Mesendoderm (in vitro differentiated cells): ENCODE measurements around the gene BLZF1. TPM values are rescaled to one million over a fixed set of nuclear protein-coding genes. Genes with fewer than 3 reads are reported as not detected.
A peak's percentile ranks its signal among the peaks of the same experiment; 100 is the strongest.

Experiments used
- DNase-seq: peaks from one replicate; pipeline ENCODE4 v3.0.0; 2013
- H2AK5ac ChIP-seq: 2 replicates; pipeline ENCODE4 v1.6.1; 2013; ENCODE audit warnings: low read length, inconsistent platforms
- H2BK120ac ChIP-seq: 2 replicates; pipeline ENCODE4 v1.6.1; 2013; ENCODE audit warnings: low read depth, mild to moderate bottlenecking, low read length, moderate library complexity, mixed read lengths
- H2BK15ac ChIP-seq: replicated peaks from 2 replicates; pipeline ENCODE4 v1.6.1; 2013; ENCODE audit warnings: low read depth, mild to moderate bottlenecking, moderate library complexity
- H2BK5ac ChIP-seq: 2 replicates; pipeline ENCODE4 v1.6.1; 2013; ENCODE audit warnings: low read length, inconsistent platforms
- H3K18ac ChIP-seq: 2 replicates; pipeline ENCODE4 v1.6.1; 2013; ENCODE audit warnings: mild to moderate bottlenecking, low read length, mixed read lengths
- H3K23ac ChIP-seq: one replicate; pipeline ENCODE4 v1.6.1; 2013; ENCODE audit warnings: low read length
- H3K27ac ChIP-seq: 2 replicates; pipeline ENCODE4 v1.5.1; 2013; ENCODE audit warnings: low read depth, mild to moderate bottlenecking, inconsistent platforms, low read length, moderate library complexity
- H3K27me3 ChIP-seq: 2 replicates; pipeline ENCODE4 v1.6.1; 2013; ENCODE audit warnings: low read length, control low read depth, mild to moderate bottlenecking, inconsistent platforms; ENCODE audit not compliant: insufficient read depth, poor library complexity
- H3K36me3 ChIP-seq: 2 replicates; pipeline ENCODE4 v1.6.1; 2013; ENCODE audit warnings: low read length, inconsistent platforms; ENCODE audit not compliant: control insufficient read depth, insufficient read depth
- H3K4ac ChIP-seq: one replicate; pipeline ENCODE4 v1.6.1; 2013; ENCODE audit warnings: low read depth, mild to moderate bottlenecking, low read length, moderate library complexity
- H3K4me1 ChIP-seq: 2 replicates; pipeline ENCODE4 v1.6.1; 2013; ENCODE audit warnings: low read depth, low read length, inconsistent platforms; ENCODE audit not compliant: control insufficient read depth
- H3K4me2 ChIP-seq: 2 replicates; pipeline ENCODE4 v1.6.1; 2013; ENCODE audit warnings: low read length
- H3K4me3 ChIP-seq: 2 replicates; pipeline ENCODE4 v1.5.1; 2013; ENCODE audit warnings: mild to moderate bottlenecking, low read length
- H3K56ac ChIP-seq: one replicate; pipeline ENCODE4 v1.6.1; 2013; ENCODE audit warnings: low read length
- H3K79me1 ChIP-seq: 2 replicates; pipeline ENCODE4 v1.6.1; 2013; ENCODE audit warnings: low read length, inconsistent platforms
- H3K79me2 ChIP-seq: 2 replicates; pipeline ENCODE4 v1.6.1; 2013; ENCODE audit warnings: mild to moderate bottlenecking, low read length; ENCODE audit not compliant: control insufficient read depth, insufficient read depth
- H3K9ac ChIP-seq: 2 replicates; pipeline ENCODE4 v1.6.1; 2013; ENCODE audit warnings: low read length, inconsistent platforms
- H4K5ac ChIP-seq: one replicate; pipeline ENCODE4 v1.6.1; 2013; ENCODE audit warnings: low read length
- H4K8ac ChIP-seq: one replicate; pipeline ENCODE4 v1.6.1; 2013; ENCODE audit warnings: low read depth, mild to moderate bottlenecking, control low read depth, low read length, moderate library complexity
- WGBS: extraction: QIAGEN DNeasy Blood & Tissue Kit; methylation state at CpG from one replicate; pipeline ENCODE4 v1.1.7; 2013; ENCODE audit warnings: low lambda C conversion rate, missing lambda C conversion rate; ENCODE audit not compliant: insufficient coverage; ENCODE audit errors: extremely low coverage; 5-methylcytosine and 5-hydroxymethylcytosine counted together
- polyA plus RNA-seq, 2 experiments: library from polyadenylated mRNA; stranded (reverse); fragments of 200-250 nt; gene quantifications; one replicate each; pipeline ENCODE4 v1.2.3, GENCODE V29; 2013

BLZF1 gene
- polyA plus RNA-seq (2013, experiment 1 of 2) = 9.0 TPM
- polyA plus RNA-seq (2013, experiment 2 of 2) = 9.0 TPM

GRCh38 chr1:169367686-169368405 lies at the start of gene BLZF1, which contains the start of gene NME7:
BLZF1 (plus strand) TSS chr1:169368195; CDS start chr1:169369523, 1,328 bp downstream.
NME7 (minus strand) TSS chr1:169367797; CDS start chr1:169367710, 87 bp downstream.
- no CpG with 5 or more reads among the region's 37 CpGs for WGBS
- Histone ChIP-seq H3K4me3 (peak within 1 kb of the TSS; percentile 90), H3K18ac (no peak within 1 kb of the TSS), H3K27me3 (no peaks in the 10 kb centered on the region), H3K56ac (peak within 1 kb of the TSS; percentile 91), H2BK15ac (no peak within 1 kb of the TSS), H3K23ac (no peak within 1 kb of the TSS), H4K8ac (no peak within 1 kb of the TSS), H4K5ac (no peak within 1 kb of the TSS), H3K36me3 (no peaks in the 10 kb centered on the region), H3K79me1 (peaks cover 4% of the 10 kb centered on the region), H3K4ac (no peak within 1 kb of the TSS), H2BK120ac (no peak within 1 kb of the TSS), H2AK5ac (no peak within 1 kb of the TSS), H3K79me2 (peaks cover 2% of the 10 kb centered on the region), H3K9ac (peak within 1 kb of the TSS; percentile 84), H3K4me1 (no peaks in the 10 kb centered on the region), H3K27ac (peak within 1 kb of the TSS; percentile 82), H2BK5ac (no peak within 1 kb of the TSS), H3K4me2 (peak within 1 kb of the TSS; percentile 61)
- peak; percentile 98 for DNase-seq

- H2AK5ac ChIP-seq = no peak overlapping the region
- no peaks in the 10 kb centered on the region for H3K36me3 ChIP-seq
- no peaks in the 10 kb centered on the region for H3K79me1 ChIP-seq
- DNase-seq = no peak
- no peak overlapping the region for H2BK5ac ChIP-seq
- no peak overlapping the region for H3K4ac ChIP-seq
- H2BK15ac ChIP-seq = no peak overlapping the region
- no peak overlapping the region for H3K4me2 ChIP-seq
- no peak overlapping the region for H3K23ac ChIP-seq
- H3K79me2 ChIP-seq = no peaks in the 10 kb centered on the region
- no peak overlapping the region for H3K18ac ChIP-seq
- no peak overlapping the region for H4K8ac ChIP-seq
- no peak overlapping the region for H4K5ac ChIP-seq
- no peak overlapping the region for H3K4me3 ChIP-seq
- H3K4me1 ChIP-seq = no peaks in the 10 kb centered on the region
- H3K56ac ChIP-seq = no peak overlapping the region
- no peaks in the 10 kb centered on the region for H3K27me3 ChIP-seq
- no peak overlapping the region for H3K9ac ChIP-seq
- WGBS = no CpG with 5 or more reads among the region's 3 CpGs
- H3K27ac ChIP-seq = no peak overlapping the region
- H2BK120ac ChIP-seq = no peak overlapping the region
Observed at GRCh38 chr1:169318536-169319244, 49.3 kb upstream of the BLZF1 start.

- Histone ChIP-seq H3K36me3 (no peaks in the 10 kb centered on the region), H3K18ac (no peak overlapping the region), H2AK5ac (no peak overlapping the region), H3K27me3 (no peaks in the 10 kb centered on the region), H2BK15ac (no peak overlapping the region), H3K4me2 (no peak overlapping the region), H3K4ac (no peak overlapping the region), H3K23ac (no peak overlapping the region), H4K5ac (no peak overlapping the region), H3K79me2 (no peaks in the 10 kb centered on the region), H3K4me3 (no peak overlapping the region), H3K27ac (no peak overlapping the region), H4K8ac (no peak overlapping the region), H3K4me1 (no peaks in the 10 kb centered on the region), H2BK120ac (no peak overlapping the region), H3K79me1 (no peaks in the 10 kb centered on the region), H3K56ac (no peak overlapping the region), H3K9ac (no peak overlapping the region), H2BK5ac (no peak overlapping the region)
- no peak for DNase-seq
- no CpG with 5 or more reads among the region's 1 CpG for WGBS
Observed at GRCh38 chr1:169321539-169321938, 46.5 kb upstream of the BLZF1 start.

- H3K27ac ChIP-seq = no peak overlapping the region
- no CpG with 5 or more reads among the region's 3 CpGs for whole genome bisulfite sequencing
Observed at GRCh38 chr1:169322138-169322537, 45.9 kb upstream of the BLZF1 start.

GRCh38 chr1:169325117-169325516 lies 42.9 kb upstream of the BLZF1 start:
- Histone ChIP-seq H4K8ac (no peak overlapping the region), H4K5ac (no peak overlapping the region), H2BK15ac (no peak overlapping the region), H3K4me1 (no peaks in the 10 kb centered on the region), H2BK120ac (no peak overlapping the region), H3K4me2 (no peak overlapping the region), H3K4me3 (no peak overlapping the region), H3K27ac (no peak overlapping the region), H3K79me2 (no peaks in the 10 kb centered on the region), H3K18ac (no peak overlapping the region), H3K9ac (no peak overlapping the region), H2BK5ac (no peak overlapping the region), H3K4ac (no peak overlapping the region), H3K56ac (no peak overlapping the region), H3K36me3 (no peaks in the 10 kb centered on the region), H2AK5ac (no peak overlapping the region), H3K27me3 (no peaks in the 10 kb centered on the region), H3K23ac (no peak overlapping the region), H3K79me1 (no peaks in the 10 kb centered on the region)
- peak; percentile 68 for DNase-seq
- WGBS = no CpG with 5 or more reads among the region's 1 CpG

More at GRCh38 chr1:169322138-169322537, 45.9 kb upstream of the BLZF1 start:
- H2BK120ac ChIP-seq = no peak overlapping the region
- H3K4me1 ChIP-seq = no peaks in the 10 kb centered on the region
- DNase-seq = no peak
- H3K4me3 ChIP-seq = no peak overlapping the region
- H3K4me2 ChIP-seq = no peak overlapping the region
- no peak overlapping the region for H3K9ac ChIP-seq
- no peak overlapping the region for H4K8ac ChIP-seq
- H3K18ac ChIP-seq = no peak overlapping the region
- H3K27me3 ChIP-seq = no peaks in the 10 kb centered on the region
- H3K56ac ChIP-seq = no peak overlapping the region
- no peaks in the 10 kb centered on the region for H3K36me3 ChIP-seq
- H2AK5ac ChIP-seq = no peak overlapping the region
- H2BK5ac ChIP-seq = no peak overlapping the region
- no peak overlapping the region for H4K5ac ChIP-seq
- H3K79me2 ChIP-seq = no peaks in the 10 kb centered on the region
- H3K79me1 ChIP-seq = no peaks in the 10 kb centered on the region
- no peak overlapping the region for H2BK15ac ChIP-seq
- H3K4ac ChIP-seq = no peak overlapping the region
- no peak overlapping the region for H3K23ac ChIP-seq
